Stimulated activated CD8-positive, alpha-beta memory T cell treated with anti-CD3 and anti-CD28 coated beads, Interleukin-4, amount 100 ng/mL, for 4 hours (primary cell): ENCODE measurements around the gene CAPZA1.

Experiments
- DNase-seq, 2 donors: peaks; one replicate each; pipeline ENCODE4 v3.0.0-alpha.2; 2020; ENCODE audit warnings: low read depth in 2 of 2, low spot score in 1 of 2

Gene CAPZA1

GRCh38 chr1:112675728-112676381, 56.2 kb downstream of the CAPZA1 start:
- DNase-seq: no peak

DNA sequence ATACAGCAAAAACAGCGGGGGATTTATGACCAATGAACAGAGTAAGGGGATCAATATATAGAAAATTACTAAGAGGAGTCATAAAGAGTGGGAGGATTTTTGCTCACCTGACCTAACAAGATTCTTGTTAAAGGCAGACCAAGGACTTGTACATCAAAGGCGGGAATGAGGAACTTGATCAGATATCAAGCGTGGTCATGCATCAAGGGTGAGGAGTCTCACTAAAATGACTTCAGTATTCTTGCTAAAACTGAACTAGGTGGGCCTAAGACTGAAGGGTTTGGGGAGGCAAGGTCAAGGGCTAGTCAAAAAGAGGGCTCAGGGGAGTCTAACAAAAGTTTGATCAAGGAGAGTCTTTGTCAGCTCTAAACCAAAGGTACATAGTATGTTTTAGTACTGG, 56.9 kb downstream of the CAPZA1 start:
- DNase-seq: no peak

- no peak for DNase-seq
These were observed 57.9 kb downstream of the CAPZA1 start for GRCh38 chr1:112677501-112677900.

- DNase-seq: no peak
These were observed 59.0 kb downstream of the CAPZA1 start for GRCh38 chr1:112678605-112679004.

- DNase-seq: no peak
These were observed 66.3 kb downstream of the CAPZA1 start for GRCh38 chr1:112685913-112686312.

GRCh38 chr1:112686417-112686816, 66.8 kb downstream of the CAPZA1 start:
- no peak for DNase-seq

GRCh38 chr1:112686835-112687234, 67.2 kb downstream of the CAPZA1 start:
- DNase-seq: no peak

DNA sequence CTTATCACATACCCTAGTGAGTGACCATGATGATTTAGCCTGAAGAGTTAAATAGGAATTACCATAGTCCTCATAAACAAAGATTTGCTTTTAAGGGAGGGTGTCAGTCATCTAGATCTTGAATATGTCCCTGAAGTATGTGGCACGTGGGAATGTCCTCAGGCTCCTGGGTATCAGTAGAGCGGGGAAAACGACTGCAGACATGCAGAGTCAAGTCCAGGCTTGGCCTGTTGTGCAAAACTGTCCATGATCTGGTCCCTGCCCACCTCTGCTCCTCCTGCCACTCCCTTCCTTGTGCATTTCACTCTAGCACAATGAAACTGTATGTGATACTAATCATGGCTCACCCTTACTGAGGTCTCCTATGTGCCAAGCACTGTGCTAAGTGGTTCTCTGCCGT, 67.7 kb downstream of the CAPZA1 start:
- no peak for DNase-seq

DNA sequence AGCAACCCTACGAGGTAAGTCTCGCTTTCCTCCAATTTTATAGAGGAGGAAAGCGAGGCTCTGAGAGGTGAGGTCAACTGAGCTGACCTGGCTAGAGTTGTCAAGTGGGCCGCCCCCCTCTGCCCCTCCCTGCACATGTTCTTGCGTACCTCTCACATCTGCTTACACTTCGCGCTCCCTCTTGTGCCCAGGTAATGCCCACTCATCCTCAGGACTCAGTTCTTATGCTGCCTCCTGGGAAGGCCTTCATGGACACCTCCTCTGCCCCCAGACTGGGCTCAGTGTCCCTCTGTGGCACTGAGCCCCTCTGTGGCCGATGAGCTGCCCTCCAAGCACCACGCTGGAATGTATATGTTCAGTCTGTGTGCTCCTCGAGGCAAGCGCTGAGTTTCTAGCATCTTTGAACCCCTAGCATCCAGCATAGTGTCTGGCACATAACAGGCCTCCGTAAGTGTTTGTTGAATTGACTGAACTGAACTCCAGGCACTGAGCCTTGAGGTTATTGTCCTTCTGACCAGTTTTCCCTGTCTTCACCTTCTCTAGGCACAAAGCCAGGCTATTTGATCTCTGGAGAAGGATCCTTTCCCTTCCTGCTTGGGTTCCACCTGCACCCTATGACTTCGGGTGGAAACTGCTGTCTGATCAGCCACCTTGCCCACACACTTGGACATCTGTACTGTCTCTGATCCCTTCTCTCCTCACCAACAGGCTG, 68.3 kb downstream of the CAPZA1 start:
- DNase-seq: no peak

GRCh38 chr1:112688781-112689193, 69.2 kb downstream of the CAPZA1 start:
- no peak for DNase-seq

DNA sequence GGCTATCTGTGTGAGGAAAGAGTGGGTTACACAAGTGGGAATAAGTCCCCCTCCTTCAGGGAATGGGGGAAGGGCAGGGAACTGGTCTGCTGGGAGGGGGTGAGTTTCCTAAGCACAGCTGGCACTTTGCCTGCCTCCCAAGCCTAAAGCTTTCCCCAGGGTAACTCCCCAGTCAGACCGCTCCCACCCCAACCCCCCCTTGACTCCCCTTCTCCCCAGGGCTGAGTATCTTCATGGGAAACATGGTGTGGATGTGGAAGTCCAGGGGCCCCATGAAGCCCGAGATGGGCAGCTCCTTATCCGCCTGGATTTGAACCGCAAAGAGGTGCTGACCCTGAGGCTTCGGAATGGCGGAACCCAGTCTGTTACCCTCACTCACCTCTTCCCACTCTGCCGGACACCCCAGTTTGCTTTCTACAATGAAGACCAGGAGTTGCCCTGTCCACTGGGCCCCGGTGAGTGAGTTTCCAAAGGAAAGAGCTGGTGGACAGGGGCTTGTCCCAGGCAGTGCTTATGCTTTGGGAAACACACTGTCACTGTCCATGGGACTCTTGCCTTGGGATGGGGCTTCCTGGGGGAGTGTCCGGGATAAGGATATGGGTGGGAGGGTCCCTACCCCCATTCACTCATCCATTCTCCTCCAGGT, 69.7 kb downstream of the CAPZA1 start:
- DNase-seq: no peak

DNA sequence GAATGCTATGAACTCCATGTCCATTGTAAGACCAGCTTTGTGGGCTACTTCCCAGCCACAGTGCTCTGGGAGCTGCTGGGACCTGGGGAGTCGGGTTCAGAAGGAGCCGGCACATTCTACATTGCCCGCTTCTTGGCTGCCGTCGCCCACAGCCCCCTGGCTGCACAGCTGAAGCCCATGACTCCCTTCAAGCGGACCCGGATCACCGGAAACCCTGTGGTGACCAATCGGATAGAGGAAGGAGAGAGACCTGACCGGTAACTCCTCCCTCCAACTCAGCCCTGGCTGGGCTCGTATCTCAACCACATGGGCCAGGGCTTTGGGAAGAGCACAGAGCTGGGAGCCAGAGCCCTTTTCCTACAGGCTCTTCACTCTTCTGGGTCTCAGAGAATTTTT, 70.2 kb downstream of the CAPZA1 start:
- no peak for DNase-seq

GRCh38 chr1:112692681-112693080, 73.0 kb downstream of the CAPZA1 start:
- DNase-seq: no peak

- no peak for DNase-seq
These were observed 74.2 kb downstream of the CAPZA1 start for GRCh38 chr1:112693821-112694220.

GRCh38 chr1:112694363-112694929, 74.8 kb downstream of the CAPZA1 start:
- DNase-seq: no peak

DNA sequence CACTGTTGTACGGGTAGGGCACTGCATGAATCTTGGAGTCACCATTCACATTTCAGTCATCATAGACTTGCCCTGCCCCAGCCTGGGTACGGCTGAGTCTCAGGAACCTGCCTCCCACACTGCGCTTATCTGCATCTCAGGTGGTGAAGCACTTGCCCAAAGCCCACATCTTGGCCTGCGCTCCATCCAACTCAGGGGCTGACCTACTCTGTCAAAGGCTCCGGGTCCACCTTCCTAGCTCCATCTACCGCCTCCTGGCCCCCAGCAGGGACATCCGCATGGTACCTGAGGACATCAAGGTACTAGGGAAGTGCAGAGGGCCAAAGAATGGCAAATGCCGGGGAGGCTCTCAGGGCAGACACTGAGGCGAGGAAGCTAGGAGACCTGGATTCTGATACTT, 75.6 kb downstream of the CAPZA1 start:
- no peak for DNase-seq

GRCh38 chr1:112696578-112697314, 77.1 kb downstream of the CAPZA1 start:
- no peak for DNase-seq

DNA sequence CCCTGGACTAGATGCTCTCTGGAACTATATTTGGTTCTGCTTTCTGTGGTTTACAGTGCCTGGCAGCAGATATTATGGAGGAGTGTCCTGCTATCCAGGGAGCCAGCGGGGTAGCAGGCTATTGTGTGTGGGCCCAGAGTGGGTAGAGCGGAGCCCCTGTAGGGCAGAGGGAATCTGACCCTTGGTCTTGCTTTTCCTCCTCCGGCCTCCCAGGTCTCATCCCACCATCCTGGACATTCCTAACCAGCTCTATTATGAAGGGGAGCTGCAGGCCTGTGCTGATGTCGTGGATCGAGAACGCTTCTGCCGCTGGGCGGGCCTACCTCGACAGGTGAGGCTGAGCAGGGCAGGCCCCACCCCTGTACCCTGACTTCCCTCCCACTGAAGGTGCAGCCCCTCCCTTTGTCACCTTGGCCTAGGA, 78.2 kb downstream of the CAPZA1 start:
- no peak for DNase-seq

DNA sequence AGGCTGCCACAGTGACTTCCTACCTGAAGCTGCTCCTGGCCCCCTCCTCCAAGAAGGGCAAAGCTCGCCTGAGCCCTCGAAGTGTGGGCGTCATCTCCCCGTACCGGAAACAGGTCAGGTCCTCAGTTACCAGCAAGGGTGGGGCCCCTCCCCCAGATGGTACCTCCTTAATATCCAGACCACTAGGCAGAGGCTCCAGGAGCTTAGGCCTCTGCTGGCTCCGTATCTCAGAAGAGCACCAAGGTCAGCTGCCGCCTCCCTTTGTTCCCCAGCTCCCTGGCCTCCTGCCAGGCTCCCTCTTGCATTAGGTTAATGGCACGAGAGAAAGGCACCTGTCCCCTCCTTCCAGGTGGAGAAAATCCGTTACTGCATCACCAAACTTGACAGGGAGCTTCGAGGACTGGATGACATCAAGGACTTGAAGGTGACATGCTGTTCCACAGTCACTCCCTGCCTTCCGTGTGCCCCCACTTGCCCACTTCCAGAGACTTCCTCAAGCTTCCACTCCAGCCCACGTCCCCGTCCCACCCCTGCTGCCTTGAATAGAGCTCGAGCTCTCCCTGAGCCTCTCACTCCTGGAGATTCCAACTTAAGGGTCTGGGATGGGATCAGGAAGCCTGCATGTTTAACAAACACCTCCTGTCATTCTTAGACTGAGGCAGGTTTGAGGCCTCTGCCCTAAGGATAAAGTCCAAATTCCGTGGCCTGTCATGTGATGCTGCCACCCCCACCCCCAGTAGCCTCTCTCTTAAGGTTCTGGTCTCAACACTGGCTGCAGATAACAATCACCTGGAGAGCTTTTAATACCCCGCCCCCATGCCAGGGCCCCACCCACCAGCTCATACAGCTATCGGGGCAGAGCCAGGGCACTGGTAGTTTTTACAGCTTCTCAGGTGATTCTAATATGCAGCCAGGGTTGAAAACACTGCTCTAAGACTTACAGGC, 79.0 kb downstream of the CAPZA1 start:
- no peak for DNase-seq

DNA sequence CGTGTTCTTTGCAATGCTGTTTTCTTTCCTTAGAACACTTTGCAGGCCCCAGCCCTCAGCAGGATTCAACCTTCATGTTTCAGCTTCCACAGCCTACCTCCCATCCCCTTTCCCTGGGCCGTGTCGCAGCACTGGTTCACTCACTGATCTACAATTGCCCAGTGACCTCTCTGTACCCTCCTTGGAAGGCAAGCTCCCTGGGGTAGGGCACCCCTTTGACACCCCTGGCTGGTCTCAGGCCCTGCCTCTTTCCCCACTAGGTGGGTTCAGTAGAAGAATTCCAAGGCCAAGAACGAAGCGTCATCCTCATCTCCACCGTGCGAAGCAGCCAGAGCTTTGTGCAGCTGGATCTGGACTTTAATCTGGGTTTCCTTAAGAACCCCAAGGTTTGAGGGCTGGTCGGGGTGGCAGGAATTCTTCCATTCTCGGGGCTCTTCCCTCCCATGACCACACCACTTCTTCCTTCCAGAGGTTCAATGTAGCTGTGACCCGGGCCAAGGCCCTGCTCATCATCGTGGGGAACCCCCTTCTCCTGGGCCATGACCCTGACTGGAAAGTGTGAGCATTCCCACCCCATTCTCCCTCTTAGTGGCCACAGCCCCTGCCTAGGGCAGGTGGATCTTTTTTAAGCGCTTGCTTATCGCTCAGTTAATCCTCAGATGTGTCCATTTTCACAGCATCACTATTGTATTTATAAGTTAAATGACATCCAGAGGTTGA, 80.0 kb downstream of the CAPZA1 start:
- DNase-seq: no peak
